GM18907 (cell line): Measurements from ENCODE around the gene INTS12.

Experiments
- ATAC-seq: cut with Tn5 transposase; IDR thresholded peaks from one replicate; pipeline ENCODE4 v1.9.1; 2021; ENCODE audit warnings: mild to moderate bottlenecking, moderate library complexity; ENCODE audit not compliant: unreplicated experiment

Gene INTS12

DNA sequence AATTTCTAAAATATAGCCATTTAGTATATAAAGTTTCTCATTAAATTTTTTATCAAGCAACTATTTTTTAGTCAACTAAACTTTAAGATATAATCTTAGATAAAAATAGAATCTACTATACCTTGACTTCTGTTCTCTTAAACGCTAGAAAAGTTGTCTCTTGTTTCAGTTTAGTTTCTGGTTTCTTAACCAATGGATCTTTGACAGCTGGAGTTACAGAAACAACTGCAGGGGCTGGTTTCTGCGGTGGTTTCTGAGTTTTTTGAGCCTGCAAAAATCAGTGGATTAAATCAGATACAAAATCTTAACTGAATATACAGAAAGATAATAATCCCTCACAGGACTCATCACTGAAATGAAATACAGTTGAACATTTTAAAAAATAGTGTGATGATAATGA is 21.9 kb downstream of the INTS12 start:
- ATAC-seq: no peak

DNA sequence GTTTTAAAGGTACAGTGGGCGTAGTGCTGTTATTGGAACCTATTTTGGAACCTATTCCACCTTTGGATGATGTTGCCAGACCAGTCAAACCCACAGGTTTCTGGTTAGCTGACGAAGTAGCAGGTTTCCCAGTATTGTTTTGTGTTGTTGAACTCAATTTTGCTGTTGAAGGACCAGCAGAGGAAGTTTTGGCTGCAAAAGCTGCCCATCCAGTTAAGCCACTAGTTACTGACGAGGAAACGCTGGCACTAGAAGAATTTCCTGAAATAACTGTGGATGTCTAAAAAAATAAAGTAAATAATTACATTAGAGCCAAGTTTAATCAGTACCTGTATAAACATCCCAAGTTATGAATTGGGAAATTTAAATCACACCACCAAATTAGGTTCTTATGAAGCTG is 25.5 kb downstream of the INTS12 start:
- no peak for ATAC-seq

DNA sequence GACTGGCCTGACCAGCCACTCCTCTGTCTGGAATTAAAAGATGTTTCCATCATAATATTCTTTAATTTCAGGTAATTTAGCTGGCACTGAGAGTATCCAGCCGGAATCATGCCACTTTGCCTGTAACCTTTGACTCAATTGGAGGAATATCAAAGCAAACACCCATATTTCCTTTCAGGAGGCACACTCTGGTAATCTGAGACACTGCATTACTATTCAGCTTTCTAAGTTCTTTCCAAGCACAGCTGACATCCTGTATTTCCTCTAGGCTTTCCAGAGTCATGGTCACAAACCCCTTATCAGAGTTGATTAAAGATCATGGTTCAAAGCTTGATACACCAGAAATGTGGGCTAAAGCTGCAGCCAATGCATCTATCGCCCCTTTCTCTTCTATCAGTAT is 29.3 kb downstream of the INTS12 start:
- ATAC-seq: no peak

DNA sequence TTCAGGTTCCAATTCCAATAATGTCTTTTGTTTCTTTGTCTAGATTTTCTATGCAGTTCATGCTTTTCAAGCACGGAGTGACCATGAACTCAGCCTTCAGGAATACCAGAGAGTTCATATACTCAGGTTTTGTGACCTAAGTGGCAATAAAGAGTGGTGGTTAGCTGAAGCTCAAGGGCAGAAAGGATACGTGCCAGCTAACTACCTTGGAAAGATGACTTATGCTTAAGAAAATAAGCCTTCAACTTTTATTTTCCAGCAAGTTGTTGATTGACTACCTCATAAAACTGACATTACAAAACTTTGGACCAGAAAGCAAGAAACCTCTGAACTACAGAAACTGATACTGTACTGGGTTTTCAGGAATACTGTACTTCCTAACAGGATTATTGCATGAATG is 30.8 kb downstream of the INTS12 start:
- ATAC-seq: no peak

DNA sequence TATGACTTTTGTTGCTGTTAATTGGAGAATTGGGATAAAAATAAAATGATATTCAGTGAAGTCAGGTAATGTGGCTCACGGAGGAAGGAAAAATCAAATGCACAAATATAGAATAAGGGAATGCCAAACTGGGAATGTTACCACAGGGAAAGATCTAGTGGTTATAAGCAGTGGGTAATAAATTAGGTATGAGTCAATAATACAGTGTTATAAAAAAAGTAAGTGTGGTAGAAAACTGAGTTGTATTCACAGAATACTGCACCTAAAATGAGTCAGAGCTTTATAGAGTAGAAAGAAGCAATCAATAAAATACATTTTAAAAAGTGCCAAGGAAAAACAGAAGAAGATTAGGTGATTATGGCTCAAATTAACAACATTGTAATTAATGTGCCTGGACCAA is 34.5 kb downstream of the INTS12 start:
- ATAC-seq: no peak

DNA sequence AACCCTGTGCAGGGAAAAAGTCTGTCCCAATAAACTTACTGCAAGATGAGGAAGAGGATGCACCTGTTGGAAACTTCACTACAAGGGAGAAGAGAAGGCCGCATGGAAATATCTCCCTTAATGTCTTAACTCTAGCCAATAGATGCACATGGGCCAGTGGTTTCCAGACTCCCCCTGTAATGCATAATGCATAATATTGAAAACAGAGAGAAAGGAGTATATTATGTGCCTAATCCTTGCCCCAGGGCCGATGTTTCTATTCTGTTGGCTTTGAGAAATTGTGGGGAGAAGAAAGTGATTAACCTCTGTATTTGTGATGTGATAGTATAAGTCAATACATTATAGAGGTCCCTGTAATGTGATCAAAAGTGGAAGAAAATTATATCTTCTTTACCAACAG is 37.2 kb downstream of the INTS12 start:
- no peak for ATAC-seq

DNA sequence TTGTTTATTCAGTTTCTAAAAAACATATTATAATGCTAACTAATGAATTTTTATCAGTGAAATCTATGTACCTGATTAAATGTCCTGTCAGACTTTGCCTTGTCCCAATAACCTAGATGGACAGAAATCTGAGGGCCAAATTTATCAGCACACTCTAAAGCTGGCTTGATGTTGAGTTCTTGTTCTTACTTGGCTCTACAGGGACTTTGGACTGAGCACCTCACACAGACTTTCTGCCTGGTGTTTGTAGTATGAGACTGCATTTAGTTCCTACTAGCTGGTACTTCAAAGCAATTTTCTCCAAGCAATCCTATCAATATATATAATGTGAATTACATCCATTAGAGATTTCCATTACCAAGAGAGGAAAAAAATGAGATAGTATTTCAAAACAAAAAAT is 37.8 kb downstream of the INTS12 start:
- no peak for ATAC-seq

DNA sequence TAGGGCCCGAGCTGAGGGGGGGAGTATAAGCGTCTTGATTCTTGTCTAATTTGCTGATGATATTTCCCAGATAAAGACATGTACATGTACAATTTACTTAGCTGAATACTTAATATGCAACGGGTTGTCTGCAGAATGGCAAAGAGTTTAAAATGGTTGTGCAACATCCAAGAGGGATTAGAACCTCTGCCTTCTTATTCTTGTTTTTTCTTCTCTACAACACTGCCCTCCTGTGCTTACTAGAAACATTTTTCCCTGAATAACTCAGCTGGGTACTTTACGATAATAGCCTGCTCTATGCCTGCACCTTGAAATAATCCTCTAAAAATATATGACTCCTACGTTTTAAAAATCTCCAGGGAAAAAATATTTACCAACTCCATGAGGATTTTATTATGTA is 41.8 kb downstream of the INTS12 start:
- ATAC-seq: peak; percentile 50

DNA sequence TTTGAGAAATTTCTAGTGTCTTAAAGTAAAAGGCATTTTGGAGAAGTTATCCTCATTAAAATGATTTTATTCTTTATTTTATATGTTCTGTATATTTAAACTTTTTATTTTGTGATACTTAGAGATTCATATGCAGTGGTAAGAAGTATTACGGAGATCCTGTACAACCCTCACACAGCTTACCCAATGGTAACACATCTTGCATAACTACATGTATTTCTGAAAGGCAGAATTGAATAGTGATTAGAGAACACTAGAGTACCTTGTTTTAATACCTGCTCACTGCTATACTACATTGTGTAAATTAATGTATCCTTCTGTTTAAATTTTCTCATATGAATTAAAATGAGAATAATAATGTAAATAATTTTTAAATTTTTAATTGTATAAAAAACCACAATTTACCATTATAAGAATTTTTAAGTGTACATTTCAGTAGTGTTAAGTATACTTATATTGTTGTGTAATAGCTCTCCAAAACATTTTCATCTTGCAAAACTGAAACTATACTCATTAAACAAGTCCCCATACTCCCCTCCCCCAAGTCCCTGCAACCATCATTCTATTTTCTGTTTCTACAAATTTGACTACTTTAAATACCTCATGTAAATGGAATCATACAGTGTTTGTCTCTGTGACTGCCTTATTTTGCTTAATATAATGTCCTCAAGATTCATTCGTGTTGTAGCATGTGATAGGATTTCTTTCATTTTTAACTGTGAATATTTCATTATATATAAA is 45.4 kb downstream of the INTS12 start:
- peak; percentile 52 for ATAC-seq

DNA sequence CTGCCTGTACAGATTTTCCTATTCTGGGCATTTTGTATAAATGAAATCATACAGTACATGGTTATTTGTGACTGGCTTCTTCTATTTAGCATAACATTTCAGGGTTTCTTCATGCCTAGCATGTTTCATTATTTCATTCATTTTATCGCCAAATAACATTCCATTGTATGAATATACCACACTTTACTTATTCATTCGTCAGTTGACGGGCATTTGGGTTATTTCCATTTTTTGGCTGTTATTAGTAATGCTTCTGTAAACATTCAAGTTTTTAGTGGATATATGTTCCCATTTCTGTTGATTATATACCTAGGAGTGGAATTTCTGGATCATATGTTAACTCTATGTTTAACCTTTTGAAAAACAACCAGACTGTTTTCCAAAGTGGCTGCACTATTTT is 47.5 kb downstream of the INTS12 start:
- ATAC-seq: no peak

DNA sequence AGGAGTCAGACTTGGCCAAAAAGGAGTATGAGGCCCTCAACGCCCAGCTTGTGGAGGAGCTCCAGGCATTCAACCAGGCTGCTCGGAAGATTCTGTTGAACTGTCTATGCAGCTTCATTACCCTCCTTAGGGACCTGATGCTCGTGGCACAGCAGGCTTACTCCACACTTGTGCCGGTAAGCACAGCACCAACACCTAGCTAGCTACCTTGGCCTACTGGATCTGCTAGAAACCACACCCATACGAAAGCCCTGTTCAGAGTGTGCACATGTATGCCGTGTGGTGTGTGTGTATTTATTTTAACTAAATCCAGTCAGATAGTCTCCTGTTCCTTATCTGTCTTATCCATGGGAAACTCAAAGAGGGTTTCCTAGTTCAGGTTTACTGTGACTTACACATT is 49.3 kb downstream of the INTS12 start:
- ATAC-seq: no peak

DNA sequence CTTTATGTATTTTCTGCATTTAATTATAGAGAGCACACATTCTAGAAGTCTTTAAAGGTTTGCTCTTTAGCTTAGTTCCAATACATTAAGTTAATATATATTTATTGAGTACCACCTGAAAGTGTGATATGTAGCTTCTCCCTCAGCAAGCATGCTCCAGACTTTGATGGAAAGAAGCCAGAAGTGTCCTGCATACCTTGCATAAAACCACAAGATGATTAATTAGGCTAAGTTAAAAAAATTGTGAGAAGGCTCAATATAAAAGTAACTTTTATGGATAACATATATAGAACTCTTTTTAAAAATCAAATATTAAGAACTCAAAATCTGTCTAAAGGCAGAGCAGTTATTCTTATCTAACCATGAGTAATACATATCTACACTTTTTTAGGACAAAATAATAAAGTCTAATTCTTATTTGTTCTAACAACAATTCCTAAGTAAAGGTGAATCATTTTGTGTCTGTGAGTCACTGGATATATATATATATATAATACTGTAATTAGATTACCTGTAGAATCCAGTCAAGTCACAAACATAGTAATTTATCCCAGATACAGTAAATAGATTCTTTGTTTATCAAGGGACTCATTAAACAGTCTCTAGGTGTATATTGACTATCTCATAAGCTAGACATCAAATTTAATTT is 51.2 kb downstream of the INTS12 start:
- no peak for ATAC-seq

DNA sequence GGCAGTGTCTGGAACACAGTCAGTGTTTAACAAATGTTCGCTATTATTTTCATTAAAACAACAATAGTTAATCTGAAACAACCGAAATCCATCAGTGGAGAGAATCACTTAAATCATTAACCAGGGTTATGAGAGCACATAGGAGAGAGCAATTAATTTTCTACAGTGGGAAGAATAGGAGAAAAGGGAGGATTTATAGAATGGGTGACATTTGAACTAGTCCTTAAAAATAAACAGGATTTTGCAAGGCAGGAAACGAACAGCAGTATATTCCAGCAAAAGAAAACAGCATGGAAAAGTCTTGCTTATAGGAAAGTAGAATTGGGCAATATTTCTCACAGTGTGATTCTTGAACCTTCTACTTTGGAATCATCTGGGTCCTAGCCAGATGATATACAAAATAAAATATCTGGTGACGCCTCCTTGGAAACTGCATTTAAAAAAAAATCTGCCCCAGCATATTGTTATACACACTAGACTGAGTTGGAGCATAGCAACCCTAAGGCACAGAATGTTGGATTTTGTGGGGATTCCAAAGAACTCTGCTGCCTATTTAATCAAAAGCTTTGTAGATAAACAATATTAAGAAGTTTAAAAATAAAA is 56.1 kb downstream of the INTS12 start:
- no peak for ATAC-seq

DNA sequence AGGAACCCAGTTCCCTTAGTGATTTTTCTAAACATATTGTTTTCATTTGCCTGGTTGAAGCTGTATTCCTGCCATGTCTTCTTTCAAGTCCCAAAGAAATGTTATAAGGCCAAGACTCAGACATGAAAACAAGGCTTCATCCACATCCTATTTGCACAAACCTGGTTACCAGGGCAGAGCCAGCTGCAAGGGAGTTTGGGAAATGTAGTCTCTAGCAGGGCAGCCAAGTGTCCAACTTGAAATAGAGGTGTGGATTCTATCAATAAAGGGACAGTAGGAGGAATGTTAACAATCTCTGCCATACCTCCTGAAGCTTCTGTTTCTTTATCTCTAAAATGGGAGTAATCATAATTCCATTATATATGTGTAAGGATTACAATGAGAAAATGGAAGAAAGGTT is 56.6 kb downstream of the INTS12 start:
- no peak for ATAC-seq

DNA sequence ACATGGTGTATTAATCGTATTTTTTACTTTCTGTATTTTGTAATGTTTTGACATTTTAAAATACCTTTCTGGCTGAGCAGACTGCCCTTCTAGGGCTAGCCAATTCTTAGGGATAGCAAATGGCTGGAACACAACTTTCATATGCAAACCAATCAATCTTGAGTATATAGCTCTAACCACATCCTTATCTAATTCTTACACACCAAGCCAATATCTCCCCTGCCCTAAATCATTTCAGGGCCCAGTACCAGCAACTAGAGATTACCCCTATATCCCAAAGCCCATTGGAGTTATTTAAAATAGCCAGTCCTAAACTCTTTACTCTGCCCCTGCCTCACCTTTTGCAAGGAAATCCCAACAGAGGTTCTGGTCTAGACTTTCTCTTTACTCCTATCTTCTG is 58.3 kb downstream of the INTS12 start:
- no peak for ATAC-seq

DNA sequence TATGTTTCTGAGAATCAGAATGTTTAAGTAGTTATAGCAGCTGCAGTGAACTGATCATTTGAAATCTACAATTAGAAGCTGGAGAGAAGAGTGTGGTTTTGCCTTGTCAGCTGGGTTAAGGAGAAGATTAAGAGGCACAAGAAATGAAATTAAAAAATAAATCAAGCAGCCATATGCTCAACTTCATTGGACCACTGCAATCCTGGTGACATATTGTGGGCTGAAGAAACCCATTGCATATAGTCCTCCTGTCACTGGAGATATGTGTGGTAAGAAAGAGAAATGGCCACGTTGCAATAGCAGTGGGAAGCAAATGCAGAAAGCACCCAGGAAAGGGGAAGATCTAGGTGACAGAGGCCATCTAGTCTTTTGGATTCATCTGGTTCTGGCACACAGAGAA is 63.0 kb downstream of the INTS12 start:
- ATAC-seq: no peak

DNA sequence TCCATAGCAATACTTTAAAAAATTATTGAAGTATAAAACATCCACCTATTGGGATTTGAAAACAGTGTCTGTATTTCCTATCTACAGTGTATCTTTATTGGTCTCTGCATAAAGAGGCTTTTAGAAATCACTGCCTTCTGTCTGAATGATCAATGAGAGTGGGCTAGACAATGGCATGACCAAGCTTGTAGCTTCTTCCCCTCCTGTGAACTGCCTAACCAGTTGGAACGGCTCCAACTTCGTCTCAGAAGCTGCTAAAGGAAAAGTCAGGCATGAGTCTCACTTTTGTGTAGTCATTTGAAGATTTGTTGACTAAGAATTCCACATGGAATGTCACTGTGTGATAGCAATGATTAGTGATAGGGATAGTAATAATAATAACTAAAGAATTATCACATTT is 64.2 kb downstream of the INTS12 start:
- no peak for ATAC-seq

DNA sequence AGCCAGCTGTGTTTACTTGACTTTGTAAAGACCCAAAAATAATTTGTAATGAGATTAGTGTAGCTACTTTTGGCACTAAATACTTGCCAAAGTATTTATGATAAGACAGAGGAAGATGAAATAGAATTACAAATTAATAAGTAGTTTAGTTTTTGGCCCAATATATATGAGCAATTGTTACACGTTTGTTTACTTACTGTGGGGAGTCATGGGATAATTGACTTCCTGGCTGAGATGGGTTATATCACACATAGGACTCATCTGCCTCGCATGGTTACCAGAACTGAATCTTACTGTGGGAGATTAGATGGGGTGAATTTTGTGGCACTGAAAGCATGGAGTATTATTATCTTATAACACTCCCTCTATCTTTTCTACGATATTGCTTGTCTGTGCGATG is 66.6 kb downstream of the INTS12 start:
- ATAC-seq: no peak

DNA sequence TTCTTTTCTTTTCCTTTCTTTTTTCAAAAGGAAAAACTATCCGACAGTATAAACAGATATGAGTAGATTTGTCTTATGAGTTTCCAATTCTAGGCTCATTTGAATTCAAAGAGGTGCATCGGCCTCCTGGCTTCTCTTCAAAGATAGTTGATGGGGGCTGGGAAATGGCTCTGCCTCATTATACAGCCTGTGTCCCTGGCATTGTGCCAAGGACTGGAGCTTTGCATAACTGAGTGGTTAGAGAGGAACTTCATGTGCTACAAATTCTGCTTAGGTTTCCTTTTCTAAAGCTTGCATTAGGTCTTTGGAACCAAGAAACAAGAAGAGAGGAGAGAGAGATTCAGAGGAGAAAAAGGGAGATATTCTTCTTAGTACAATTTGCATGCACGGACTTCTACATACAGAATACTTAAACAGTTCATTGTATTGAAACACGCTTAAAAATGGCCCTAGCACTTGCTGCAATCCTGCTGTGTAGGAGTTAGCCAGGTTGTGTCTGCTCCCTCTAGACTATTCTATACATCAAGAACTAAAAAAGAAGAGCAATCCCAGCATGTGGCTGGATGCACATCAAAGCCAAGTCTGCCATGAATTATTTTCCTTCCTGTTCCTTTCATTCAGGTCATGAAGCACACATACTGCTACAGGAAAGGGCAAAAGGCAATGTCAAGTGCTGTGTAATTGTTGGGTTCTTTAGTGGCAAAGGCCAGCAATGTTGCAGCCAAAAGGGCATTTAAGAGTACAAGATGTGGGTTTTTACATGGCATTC is 70.9 kb downstream of the INTS12 start:
- peak; percentile 92 for ATAC-seq

DNA sequence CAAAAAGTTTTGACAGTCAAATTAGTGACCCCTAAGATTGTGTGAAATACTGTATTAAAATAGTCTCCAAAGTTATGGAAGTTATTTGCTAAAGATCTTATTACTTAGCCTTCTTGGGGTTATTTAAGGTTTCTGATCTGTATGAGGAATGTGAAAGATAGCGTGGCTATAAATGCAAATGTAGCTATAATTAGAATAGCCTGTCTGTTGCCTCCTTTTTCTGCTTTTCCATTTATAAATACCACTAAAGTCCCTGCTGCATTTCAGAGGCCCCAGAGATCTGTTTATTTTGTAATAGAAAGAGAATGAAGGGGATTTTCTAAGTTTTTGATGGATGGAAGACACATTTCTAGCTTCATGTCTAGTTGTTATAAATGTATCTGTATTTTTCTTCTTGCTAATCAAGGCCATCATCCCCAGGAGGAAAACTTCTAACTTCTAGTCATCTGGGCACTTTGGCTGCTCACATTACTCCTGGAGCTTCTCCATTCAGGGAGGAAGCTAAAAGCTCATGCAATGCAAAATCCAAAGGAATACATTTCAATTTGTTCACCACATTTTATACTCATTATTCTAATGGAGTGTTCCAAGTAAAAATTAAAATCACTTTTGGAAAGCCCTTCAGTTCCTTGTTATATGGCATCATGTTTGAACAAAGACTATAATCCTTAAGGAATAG is 73.9 kb downstream of the INTS12 start:
- ATAC-seq: no peak

DNA sequence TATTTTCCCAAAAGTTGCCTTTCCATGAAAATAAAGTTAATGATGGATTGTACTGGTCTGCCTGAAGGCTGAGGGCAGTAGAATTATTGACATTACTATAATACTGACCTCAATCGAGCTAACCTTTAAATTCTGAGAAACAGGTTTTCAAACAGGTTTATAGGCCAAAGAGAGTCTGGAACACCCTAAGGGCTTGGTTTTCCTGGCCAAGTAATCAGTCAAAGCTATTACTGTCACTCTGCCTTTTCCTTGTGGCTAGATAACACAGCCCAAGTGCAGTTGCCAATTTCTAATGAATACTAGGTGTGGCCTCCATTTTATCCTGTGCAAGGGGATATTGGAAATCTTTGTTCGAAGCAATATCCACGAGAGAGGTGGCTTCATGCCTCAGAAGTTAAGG is 75.2 kb downstream of the INTS12 start:
- ATAC-seq: no peak
